Measurements from ENCODE around the gene PFN3. TPM values are rescaled to one million over a fixed set of nuclear protein-coding genes. Genes with fewer than 3 reads are reported as not detected.
A peak's percentile ranks its signal among the peaks of the same experiment; 100 is the strongest.
"Not testable (repeated sequence)": the region's sequence is repeated elsewhere in the genome, so short reads cannot be mapped to it uniquely, and the experiment has no call there.

The PFN3 gene
- total RNA-seq, 1 experiment from 2014 or later: not detected

GRCh38 chr5:177430140-177430951 lies 29.9 kb upstream of the PFN3 start:
- Histone ChIP-seq H3K9me3 (no peaks in the 10 kb centered on the region), H3K4me3 (no peak overlapping the region), H3K27me3 (no peaks in the 10 kb centered on the region), H3K36me3 (peaks cover 74% of the 10 kb centered on the region)
- DNase-seq: peak; percentile 5

DNA sequence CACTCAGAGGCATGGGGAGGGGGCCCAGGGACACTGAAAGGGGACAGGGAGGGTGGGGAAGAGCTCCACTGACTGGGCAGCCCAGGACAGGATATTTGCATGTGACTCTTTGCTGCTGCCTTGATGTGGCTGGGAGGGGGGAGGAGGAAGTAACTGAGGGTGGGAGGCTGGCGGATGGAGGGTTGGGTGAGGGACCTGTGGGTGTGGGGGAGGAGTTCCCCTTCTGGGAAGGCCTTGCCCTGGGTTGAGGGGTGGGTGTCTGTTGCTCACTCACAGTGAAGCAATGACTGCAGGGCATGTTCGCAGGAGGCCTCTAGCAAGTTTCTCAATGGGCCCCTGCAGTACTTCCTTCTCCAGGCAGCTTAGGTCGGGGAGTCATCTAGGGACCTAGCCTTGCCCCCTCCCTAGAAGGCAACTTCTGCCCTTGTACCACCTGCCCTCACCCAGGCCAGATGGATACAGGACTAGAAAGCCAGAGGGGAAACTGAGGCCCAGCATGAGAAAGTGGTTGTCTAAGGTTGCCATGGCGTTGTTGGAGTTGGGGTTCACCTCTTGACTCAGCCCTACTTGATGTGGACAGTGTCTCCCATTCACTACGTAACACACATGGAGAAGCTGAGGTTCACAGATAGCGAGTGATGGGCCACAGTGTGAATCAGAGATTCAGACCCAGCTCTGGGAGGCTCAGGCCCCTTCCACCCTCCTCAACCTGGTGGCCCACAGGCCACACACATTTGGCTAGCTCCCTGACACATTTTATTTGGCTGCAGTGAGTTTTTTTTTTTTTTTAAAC lies 29.0 kb upstream of the PFN3 start:
- Histone ChIP-seq H3K4me3 (no peak overlapping the region), H3K36me3 (peaks cover 65% of the 10 kb centered on the region), H3K27me3 (no peaks in the 10 kb centered on the region), H3K9me3 (no peaks in the 10 kb centered on the region)
- DNase-seq: peak; percentile 11

DNA sequence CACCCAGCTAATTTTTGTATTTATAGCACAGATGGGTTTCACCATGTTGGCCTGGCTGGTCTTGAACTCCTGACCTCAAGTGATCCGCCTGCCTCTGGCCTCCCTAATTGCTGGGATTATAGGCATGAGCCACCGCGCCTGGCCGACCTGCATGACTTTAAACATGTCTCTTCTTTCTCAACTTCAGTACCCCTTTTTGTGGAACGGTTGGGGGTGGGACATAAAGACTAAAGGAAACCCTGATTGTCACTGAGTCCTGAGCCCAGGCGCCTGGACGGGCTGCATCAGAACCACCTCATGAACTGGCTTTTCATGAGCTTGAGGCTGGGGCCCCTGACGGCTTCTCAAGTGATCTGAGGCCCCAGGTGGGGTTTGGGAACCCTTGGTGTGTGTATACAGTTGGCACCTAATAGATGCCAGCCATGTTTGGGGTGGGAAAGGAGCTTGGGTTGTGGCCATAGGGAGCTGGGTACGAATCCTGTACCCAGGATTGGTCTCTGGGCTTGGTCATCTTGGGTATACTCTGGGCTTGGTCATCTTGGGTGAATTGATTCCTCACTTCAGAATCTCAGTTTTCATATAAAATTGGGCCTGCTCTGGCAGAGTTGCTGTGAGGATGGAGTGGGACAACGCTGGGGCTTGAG lies 28.2 kb upstream of the PFN3 start:
- no peaks in the 10 kb centered on the region for H3K27me3 ChIP-seq
- no peak for DNase-seq
- H3K36me3 ChIP-seq: peaks cover 58% of the 10 kb centered on the region
- H3K4me3 ChIP-seq: peak overlapping the region; percentile 71; the same call in 1 of the 2 replicates
- H3K9me3 ChIP-seq: no peaks in the 10 kb centered on the region

GRCh38 chr5:177427919-177428573 lies 27.6 kb upstream of the PFN3 start:
- Histone ChIP-seq H3K9me3 (no peaks in the 10 kb centered on the region), H3K4me3 (peak overlapping the region; percentile 71), H3K36me3 (peaks cover 51% of the 10 kb centered on the region), H3K27me3 (no peaks in the 10 kb centered on the region)
- DNase-seq: peak; percentile 10

DNA sequence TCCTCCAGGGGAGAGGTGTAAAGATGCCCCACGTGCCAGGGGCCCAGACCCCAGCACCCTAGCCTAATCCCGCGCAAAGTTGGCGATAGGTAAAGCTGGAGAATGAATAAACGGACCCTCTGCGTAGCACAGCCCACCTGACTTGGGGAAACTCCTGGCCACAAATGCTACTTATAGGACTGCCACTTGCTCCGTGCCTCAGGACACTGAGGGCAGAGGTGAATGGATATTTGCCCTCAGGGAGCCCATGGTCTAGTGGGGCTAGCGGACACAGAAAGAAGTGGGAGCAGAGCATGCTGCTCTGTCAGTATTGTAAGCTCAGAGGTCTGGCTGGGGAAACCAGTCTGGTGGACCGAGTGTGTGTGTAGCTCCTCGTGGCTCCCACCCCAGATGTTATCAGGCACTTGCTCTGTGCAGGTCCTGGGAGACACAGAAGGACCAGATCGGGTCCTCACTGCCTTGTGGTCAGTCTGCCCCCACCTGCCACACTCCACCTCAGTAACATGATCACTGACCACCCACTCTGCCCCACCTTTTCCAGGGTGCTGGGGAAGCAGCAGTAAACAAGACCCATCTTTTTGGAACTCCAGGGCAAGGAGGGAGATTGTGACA lies 26.9 kb upstream of the PFN3 start:
- H3K4me3 ChIP-seq: peak overlapping the region; percentile 71
- no peaks in the 10 kb centered on the region for H3K9me3 ChIP-seq
- peak; percentile 8 for DNase-seq
- peaks cover 44% of the 10 kb centered on the region for H3K36me3 ChIP-seq
- no peaks in the 10 kb centered on the region for H3K27me3 ChIP-seq

DNA sequence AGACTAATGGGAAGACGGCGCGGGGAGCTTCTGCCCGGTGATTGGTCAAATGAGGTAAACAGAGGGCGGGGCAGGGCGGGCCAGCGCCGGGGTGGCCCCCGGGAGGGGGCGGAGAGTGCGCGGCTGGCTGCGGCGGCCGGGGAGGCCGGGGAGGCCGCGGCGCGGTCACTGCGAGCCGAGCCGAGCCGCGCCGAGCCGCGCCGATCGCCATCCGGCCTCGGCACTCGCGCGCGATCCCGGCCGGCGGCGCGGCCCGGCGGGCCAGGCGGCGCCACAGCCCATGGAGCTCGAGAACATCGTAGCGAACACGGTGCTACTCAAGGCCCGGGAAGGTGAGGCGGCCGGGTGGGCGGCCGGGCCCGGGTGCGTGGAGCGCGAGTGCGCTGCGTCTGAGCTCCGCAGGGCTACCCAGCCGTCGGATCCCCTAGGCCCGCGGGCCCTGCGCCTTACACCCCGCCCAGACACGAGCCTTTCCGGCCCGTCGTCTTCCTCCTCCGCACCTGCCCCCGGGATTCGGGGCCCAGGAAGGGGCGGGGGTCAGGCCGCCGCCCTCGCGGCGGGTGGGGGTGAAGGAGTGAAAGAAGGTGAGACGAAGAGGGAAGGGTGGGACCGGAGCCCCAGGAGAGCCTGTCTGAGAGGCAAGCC lies 26.2 kb upstream of the PFN3 start, which contains the start of gene GRK6:
Gene GRK6, plus strand, starts transcription at position 111 of the 645 bp plus-strand sequence. Its CDS starts 170 bp downstream, at position 281.
- Histone ChIP-seq H3K36me3 (peaks cover 38% of the 10 kb centered on the region), H3K27me3 (no peaks in the 10 kb centered on the region), H3K4me3 (peak within 1 kb of the TSS; percentile 71), H3K9me3 (no peaks in the 10 kb centered on the region)
- peak; percentile 68 for DNase-seq

GRCh38 chr5:177425801-177426565 lies 25.5 kb upstream of the PFN3 start:
- peak overlapping the region; percentile 60 for H3K4me3 ChIP-seq
- no peaks in the 10 kb centered on the region for H3K9me3 ChIP-seq
- DNase-seq: peak; percentile 100
- peaks cover 31% of the 10 kb centered on the region for H3K36me3 ChIP-seq
- H3K27me3 ChIP-seq: no peaks in the 10 kb centered on the region

DNA sequence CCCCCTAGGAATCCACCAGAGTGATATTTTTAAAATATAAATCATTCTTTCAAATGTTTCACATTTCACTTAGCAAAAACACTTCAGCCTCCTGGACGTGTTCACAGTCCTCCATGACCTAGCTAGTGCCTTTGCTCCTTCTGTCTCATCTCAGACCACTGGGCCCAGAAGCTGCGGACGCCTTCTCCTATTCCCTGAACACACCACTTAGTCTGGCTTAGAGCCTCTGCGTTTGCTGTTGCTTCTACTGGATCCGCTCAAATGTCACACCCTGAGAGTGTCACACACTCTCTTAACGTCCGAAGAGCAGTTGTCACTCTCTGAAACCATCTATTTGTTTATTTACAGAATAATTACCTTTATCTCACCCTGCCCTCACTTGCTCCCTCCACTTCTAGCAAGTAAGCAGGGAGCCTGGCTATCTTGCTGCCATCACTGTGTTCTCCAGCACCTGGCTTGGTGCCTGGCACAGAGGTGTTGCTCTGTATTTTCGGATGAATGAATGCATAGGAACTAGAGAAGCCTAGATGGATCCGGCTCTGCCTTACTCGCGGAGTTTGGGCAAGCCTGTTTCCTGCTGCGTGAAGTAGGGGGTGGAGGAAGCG lies 24.8 kb upstream of the PFN3 start:
- peaks cover 24% of the 10 kb centered on the region for H3K36me3 ChIP-seq
- no peak for DNase-seq
- no peaks in the 10 kb centered on the region for H3K27me3 ChIP-seq
- H3K4me3 ChIP-seq: peak overlapping the region; percentile 60
- no peaks in the 10 kb centered on the region for H3K9me3 ChIP-seq

- Histone ChIP-seq H3K27me3 (no peaks in the 10 kb centered on the region), H3K9me3 (no peaks in the 10 kb centered on the region), H3K36me3 (peaks cover 14% of the 10 kb centered on the region), H3K4me3 (no peak overlapping the region)
- DNase-seq: no peak
Observed at GRCh38 chr5:177423671-177424070, 23.2 kb upstream of the PFN3 start.

DNA sequence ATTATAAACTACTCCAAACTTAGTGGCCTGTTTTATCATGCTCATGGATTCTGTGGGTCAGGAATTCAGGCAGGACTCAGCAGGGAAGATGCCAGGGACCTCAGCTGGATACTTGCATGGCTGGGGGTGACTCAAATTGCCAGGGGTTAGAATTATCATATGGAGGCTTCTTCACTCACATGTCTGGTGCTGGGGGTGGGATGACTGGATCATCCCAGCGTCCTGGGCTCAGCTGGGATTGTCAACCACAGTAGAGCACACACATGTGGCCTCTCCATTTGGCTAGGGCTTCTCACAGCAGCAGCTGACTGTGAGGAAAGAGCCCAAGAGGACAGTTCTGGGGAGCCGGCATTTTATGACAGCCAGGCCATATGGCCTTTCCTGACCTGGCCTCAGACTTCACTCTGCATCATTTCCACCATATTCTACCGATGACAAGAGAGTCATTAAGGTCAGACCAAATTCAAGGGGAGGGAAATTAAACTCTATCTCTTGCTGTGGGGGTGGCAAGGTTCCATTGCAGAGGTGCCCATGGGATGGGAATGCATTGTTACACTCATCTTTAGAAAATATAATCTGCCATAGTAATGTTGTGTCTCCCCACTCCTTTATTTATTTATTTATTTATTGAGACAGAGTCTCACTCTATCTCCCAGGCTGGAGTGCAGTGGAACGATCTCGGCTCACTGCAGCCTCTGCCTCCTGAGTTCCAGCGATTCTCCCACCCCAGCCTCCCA lies 20.8 kb upstream of the PFN3 start:
- Histone ChIP-seq H3K36me3 (no peaks in the 10 kb centered on the region), H3K9me3 (no peaks in the 10 kb centered on the region), H3K27me3 (no peaks in the 10 kb centered on the region), H3K4me3 (no peak overlapping the region)
- no peak for DNase-seq

DNA sequence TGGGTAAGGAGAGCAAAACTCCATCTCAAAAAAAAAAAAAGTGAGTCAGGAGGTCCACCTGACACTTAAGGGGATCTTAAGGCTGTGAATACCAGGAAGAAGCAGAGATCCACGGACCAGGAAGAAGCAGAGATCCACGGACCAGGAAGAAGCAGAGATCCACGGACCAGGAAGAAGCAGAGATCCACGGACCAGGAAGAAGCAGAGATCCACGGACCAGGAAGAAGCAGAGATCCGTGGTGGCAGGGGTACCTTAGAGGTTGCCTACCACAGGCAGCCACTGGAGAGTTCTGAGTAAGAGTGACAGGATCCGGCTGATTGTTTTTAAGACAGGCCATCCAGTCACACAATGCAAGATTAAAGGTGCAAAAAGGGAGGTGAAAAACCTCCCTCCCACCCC lies 20.0 kb upstream of the PFN3 start:
- not testable (repeated sequence) for H3K27me3 ChIP-seq, H3K4me3 ChIP-seq, DNase-seq, H3K9me3 ChIP-seq, H3K36me3 ChIP-seq

- no peaks in the 10 kb centered on the region for H3K36me3 ChIP-seq
- DNase-seq: peak; percentile 56
- no peak overlapping the region for H3K4me3 ChIP-seq
- H3K9me3 ChIP-seq: no peaks in the 10 kb centered on the region
- H3K27me3 ChIP-seq: no peaks in the 10 kb centered on the region
Observed at GRCh38 chr5:177419046-177419445, 18.6 kb upstream of the PFN3 start.

DNA sequence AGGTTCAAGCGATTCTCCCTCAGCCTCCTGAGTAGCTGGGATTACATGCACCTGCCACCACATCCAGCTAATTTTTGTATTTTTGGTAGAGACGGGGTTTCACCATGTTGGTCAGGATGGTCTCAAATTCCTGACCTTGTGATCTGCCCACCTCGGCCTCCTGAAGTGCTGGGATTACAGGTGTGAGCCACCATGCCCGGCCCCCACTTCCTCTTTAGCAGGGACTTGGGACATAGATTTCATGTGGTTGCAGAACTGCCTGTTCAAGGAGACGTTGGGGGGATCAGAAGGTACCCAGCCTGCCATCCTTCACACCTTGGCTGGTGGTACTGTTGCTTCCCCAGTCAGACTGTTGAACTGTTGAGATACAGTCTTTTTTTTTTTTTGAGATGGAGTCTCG lies 16.6 kb upstream of the PFN3 start:
- H3K27me3 ChIP-seq: peaks cover 11% of the 10 kb centered on the region
- not testable (repeated sequence) for H3K36me3 ChIP-seq, H3K4me3 ChIP-seq, H3K9me3 ChIP-seq, DNase-seq

GRCh38 chr5:177414481-177414880 lies 14.0 kb upstream of the PFN3 start:
- H3K36me3 ChIP-seq: no peaks in the 10 kb centered on the region
- no peaks in the 10 kb centered on the region for H3K9me3 ChIP-seq
- peaks cover 11% of the 10 kb centered on the region for H3K27me3 ChIP-seq
- no peak for DNase-seq
- no peak overlapping the region for H3K4me3 ChIP-seq

All from MG63 (cell line).